Measurements from ENCODE around the gene ACIN1. TPM values are rescaled to one million over a fixed set of nuclear protein-coding genes. Genes with fewer than 3 reads are reported as not detected.

ACIN1 gene
- total and polyA plus RNA-seq, 2 of the 8 experiments (the other 6 are each of a cell fraction or from before 2014, with no cell fraction given) = 132 to 233 TPM

DNA sequence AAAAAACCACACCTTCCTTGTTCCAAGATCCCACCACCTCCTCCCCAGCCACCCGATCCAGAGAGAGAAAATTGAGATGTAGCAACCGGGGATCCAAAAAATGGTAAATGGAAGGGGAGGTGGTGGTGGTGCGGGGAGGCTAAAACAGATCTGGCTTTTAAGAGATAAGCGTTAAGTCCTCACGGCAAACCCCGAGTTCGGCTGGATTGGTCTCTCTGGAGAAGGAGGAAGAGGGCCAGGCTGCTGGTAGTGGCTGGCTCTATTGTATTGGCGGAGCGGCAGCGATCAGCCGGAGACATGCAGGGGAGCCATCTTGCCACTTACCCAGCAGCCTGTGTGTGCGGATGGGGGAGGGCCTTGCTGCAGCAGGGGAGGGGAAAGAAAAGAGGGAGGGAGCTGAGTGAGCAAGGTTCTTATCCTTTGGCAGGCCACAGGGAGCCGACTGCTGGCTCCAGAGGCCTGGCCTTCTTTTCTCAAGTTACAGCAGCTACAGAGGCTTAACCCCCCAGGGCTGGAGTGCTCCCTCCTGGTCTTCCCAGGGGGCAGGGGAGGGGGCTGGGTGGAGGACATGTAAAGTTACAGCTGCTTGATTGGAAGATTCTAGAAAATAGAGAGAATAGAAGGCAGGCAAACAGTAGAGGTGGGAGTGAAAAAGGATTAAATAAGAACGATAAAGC is 23.6 kb downstream of the ACIN1 start (continued):
- TF ChIP-seq YY1 (IDR thresholded peaks at IDR 0.05; ENCODE audit: low read depth, low read length) (peak; percentile 96), BCL11A (IDR thresholded peaks at IDR 0.05; ENCODE audit: low read depth in 2 of 2, low read length in 2 of 2) (no peak), POLR2A (IDR thresholded peaks at IDR 0.05; ENCODE audit: control extremely low read depth in 1 of 2, low read depth in 2 of 2, low read length in 2 of 2) (peak; percentile 66 to 81), CEBPB (IDR thresholded peaks at IDR 0.05; ENCODE audit: low read depth, low read length) (no peak), PHF8 (conservative IDR thresholded peaks at IDR 0.05; ENCODE audit: low read depth, low read length) (peak; percentile 67), ASH2L (IDR thresholded peaks at IDR 0.05; ENCODE audit: low read length) (peak; percentile 87)
